Activated effector memory CD4-positive, alpha-beta T cell treated with anti-CD3 and anti-CD28 coated beads, Interleukin-2, amount 50 U/mL, for 16 hours (primary cell): Measurements from ENCODE around the gene OTOGL.
"Not testable (repeated sequence)": the region's sequence is repeated elsewhere in the genome, so short reads cannot be mapped to it uniquely, and the experiment has no call there.

ENCODE experiments used
- DNase-seq: peaks from one replicate; pipeline ENCODE4 v3.0.0-alpha.2; 2020

The OTOGL gene

GRCh38 chr12:80135624-80136023, 36.3 kb downstream of the OTOGL start:
- no peak for DNase-seq

- DNase-seq, result no peak
These were observed 40.7 kb downstream of the OTOGL start for GRCh38 chr12:80140005-80140404.

- no peak for DNase-seq
These were observed 43.3 kb downstream of the OTOGL start for GRCh38 chr12:80142640-80143039.

GRCh38 chr12:80143537-80143936, 44.2 kb downstream of the OTOGL start:
- no peak for DNase-seq

DNA sequence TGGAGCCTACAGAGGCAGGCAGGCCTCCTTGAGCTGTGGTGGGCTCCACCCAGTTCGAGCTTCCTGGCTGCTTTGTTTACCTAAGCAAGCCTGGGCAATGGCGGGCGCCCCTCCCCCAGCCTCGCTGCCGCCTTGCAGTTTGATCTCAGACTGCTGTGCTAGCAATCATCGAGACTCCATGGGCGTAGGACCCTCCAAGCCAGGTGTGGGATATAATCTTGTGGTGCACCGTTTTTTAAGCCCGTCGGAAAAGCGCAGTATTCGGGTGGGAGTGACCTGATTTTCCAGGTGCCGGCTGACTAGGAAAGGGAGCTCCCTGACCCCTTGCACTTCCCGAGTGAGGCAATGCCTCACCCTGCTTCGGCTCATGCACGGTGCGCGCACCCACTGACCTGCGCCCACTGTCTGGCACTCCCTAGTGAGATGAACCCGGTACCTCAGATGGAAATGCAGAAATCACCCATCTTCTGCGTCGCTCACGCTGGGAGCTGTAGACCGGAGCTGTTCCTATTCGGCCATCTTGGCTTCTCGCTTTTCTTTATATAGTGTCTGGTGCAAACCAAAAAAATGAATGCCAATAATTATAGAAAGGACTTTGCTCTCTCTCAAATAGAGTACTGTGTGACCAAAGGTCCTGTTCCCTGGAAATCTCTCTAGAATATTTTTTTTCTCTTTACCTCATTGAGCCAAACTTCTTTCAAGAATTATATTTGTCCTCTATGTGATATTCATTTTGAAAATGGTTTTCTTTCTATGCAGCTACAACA, 50.4 kb downstream of the OTOGL start:
- DNase-seq, result not testable (repeated sequence)

- no peak for DNase-seq
These were observed 51.8 kb downstream of the OTOGL start for GRCh38 chr12:80151131-80151530.

DNA sequence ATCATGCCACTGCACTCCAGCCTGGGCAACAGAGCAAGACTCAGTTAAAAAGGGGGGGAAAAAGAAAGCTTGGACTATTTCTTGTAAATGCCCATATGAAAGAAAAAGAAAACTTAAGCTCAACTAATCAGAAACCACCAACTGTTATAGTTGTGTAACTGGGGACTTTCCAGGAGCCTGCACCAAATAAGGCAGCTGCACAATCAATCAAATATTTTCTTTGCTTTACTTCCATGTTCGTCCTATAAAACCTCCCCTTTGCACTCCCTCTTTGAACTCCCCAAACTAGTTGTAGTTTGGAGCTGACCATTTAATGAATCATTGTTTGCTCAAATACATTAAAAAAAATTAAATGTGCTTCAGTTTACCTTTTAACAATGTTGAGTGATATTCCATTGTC, 54.9 kb downstream of the OTOGL start:
- DNase-seq, result no peak

DNA sequence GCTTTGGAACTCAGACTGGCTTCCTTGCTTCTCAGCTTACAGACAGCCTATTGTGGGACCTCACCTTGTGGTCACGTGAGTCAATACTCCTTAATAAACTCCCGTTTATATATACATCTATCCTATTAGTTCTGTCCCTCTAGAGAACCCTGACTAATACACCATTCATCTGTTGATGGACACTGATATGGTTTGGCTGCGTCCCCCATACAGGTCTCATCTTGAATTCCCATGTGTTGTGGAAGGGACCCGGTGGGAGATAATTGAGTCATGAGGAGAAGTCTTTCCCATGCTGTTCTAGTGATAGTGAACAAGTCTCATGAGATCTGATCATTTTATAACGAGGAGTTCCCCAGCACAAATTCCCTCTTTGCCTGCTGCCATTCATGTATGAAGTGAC, 57.0 kb downstream of the OTOGL start:
- DNase-seq, result no peak

DNA sequence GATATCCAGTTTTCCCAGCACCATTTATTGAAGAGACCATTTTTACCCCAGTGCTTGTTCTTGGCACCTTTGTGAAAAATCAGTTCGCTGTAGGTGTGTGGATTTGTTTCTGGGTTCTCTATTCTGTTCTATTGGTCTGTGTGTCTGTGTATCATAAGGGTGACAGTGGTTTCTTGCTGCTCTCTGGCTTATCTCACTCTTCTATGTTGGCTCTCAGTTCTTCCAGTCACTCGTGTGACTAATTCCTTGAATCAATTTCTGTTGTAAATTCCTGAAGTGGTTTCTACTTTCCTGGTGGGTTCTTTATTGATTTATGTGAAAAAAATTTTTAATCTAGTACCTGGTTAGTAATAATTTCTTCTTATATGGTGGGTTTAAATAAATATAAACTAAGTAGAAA, 58.3 kb downstream of the OTOGL start:
- DNase-seq, result no peak

DNA sequence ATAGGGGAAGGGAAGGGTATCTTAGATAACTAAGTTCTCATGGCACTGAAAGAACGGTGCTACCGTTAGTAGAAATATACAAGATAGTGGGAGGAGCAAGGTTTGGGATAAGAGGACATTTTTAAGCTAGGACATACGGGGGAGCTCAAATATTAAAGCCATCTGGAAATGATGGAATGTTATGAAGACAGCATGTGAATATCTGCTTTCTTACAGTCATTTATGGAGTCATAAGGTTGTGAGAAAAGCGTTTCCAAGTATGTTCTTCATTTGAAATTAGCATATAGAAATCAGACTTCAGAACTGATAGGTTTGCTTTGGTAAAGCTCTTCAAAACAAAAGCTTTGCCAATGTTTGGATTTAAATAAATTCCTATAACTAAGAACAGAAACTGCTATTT, 62.3 kb downstream of the OTOGL start:
- DNase-seq, result no peak

- DNase-seq, result no peak
These were observed 62.8 kb downstream of the OTOGL start for GRCh38 chr12:80162177-80162576.

DNA sequence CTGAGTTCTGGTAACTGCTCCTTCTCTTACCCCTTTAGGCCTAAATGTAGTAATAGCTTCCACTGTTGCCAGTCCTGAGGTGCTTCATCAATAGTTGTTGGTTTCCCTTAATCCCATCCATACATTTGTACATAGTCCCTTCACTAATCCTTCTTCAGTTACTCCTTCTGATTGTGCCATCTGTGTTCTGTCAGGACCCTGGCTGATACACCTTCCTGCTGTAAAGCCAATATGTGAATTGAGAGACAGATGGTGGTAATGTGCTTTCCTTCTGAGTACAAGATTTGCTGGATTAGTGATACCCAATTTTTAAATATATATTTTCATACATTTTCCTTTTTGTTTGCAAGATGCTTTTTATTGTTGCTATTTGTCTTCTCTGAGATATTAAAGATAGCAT, 66.4 kb downstream of the OTOGL start:
- DNase-seq, result no peak

GRCh38 chr12:80166751-80167150, 67.4 kb downstream of the OTOGL start:
- no peak for DNase-seq

DNA sequence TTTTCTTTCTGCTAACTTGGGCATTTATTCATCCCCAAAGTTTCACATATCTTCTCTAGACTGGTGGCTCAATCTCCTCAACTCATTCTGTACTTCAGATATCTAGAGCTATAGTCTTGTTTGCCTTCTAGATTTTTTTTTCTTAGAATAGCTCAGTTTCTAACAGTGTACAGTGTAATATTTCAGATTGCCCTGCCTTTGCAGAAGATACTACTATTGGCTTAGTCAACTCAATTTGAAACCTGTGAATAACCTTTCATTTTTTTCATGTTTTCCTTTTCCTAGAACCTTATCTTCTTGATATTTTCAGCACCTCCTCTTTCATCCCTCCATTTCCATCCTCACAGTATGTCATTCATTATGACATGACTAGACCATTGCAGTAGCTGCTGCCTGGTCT, 69.6 kb downstream of the OTOGL start:
- DNase-seq, result no peak

GRCh38 chr12:80170915-80171314, 71.6 kb downstream of the OTOGL start:
- no peak for DNase-seq

DNA sequence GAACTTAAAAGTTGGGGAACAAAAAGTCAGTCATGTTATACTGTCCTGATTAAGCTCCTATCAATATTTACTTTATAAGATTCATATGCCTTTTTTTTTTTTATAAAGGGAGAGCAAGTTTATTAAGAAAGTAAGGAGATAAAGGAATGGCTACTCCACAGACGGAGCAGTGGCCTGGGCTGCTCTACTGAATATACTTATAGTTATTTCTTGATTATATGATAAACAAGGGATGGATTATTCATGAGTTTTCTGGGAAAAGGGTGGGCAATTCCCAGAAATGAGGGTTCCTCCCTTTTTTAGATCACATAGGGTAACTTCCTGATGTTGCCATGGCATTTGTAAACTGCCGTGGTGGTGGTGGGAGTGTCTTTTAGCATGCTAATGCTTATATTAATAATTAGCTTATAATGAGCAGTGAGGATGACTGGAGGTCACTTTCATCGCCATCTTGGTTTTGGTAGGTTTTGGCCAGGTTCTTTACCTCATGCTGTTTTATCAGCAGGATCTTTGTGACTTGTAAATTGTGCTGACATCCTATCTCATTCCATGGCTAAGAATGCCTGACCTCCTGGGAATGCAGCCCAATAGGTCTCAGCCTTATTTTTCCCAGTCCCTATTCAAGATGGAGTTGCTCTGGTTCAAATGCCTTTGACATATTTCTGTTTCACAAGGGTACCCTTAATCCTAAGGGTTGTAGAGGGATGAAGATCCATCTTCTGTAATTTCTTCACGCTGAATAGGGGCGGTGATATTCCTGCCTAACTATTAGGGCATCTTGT, 73.9 kb downstream of the OTOGL start:
- no peak for DNase-seq

- DNase-seq, result no peak
These were observed 76.1 kb downstream of the OTOGL start for GRCh38 chr12:80175307-80175930.

- DNase-seq, result no peak
These were observed 77.4 kb downstream of the OTOGL start for GRCh38 chr12:80176706-80177105.

DNA sequence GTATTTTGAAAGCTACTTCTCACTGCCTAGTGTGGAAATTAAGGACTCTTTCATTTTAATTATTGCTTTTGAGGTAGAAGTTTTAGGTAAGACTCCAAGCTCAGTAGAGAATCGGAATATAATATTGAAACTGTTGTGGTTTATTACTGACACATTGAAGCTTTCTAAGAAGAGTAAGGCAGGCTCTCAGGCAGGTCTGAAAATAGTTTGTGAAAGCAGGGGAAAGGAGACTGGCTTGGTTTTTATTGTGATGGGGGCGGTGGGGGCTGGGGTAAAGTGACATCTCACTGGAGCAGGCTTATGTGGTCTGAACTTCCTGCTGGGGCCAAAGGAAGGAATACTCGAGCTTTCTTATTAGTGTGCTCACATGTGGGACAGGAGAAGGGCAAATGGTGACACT, 79.5 kb downstream of the OTOGL start:
- no peak for DNase-seq

- no peak for DNase-seq
These were observed 84.6 kb downstream of the OTOGL start for GRCh38 chr12:80183939-80184338.

DNA sequence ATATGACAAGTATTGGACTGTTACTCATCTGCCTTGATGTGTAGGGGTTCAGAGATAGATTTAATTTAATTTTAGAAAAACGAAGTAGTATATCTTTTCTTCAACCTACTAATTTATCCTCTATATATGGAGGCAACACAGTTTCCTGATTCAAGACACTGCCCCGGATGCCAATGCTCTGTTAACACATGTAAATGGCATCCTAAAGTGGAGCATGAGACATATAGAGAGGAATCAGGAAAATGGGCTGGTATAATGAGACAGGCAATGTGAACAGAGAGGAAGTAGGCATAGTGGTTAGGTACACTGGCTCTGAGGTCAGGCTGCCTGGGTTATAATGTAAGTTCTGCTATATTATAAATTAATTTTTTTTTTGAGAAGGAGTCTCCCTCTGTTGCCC, 85.6 kb downstream of the OTOGL start:
- no peak for DNase-seq

GRCh38 chr12:80186727-80187217, 87.4 kb downstream of the OTOGL start:
- DNase-seq, result no peak

GRCh38 chr12:80187660-80188090, 88.3 kb downstream of the OTOGL start:
- DNase-seq, result no peak

DNA sequence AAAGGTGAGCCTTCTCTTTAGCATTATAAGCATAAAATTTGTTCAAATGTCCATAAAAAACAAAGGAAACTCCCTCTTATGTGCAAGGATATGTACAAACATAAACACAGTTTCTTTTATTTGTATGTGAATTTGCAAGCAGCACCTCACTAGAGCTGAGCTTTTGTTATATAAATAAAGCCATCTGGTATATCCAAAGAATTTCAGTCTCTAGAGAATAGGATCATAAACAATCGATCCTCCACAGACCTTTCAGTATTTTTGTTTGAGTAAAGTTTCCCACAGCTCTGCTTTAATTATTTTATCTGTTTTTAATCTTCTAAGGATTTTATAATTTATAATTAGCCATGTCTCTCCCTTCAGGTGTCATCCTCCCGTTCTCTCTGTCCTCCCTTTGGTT, 89.2 kb downstream of the OTOGL start:
- DNase-seq, result no peak
